ENCODE data around the gene PCSK2. TPM values are rescaled to one million over a fixed set of nuclear protein-coding genes. Genes with fewer than 3 reads are reported as not detected.

PCSK2 gene
- total and polyA plus RNA-seq, 8 donors: 5.4 to 51.0 (median 9.3) TPM

GRCh38 chr20:17465236-17465635 is 238.4 kb downstream of the PCSK2 start:
- no peak overlapping the region for H3K4me3 ChIP-seq
- 82 to 92% methylated on average over 10 of the region's 10 CpGs for WGBS, 2 donors
- H3K27ac ChIP-seq: no peak overlapping the region
- H3K36me3 ChIP-seq: no peaks in the 10 kb centered on the region
- no peak for DNase-seq
- H3K4me1 ChIP-seq: no peaks in the 10 kb centered on the region
- H3K9me3 ChIP-seq: no peaks in the 10 kb centered on the region
- H3K27me3 ChIP-seq: no peaks in the 10 kb centered on the region
- ATAC-seq: no peak
- intact Hi-C loops (cut with DNase I): no loop called here
- no peak for FAIRE-seq
- TF ChIP-seq CTCF (IDR thresholded peaks at IDR 0.05): no peak

GRCh38 chr20:17466641-17467040 is 239.8 kb downstream of the PCSK2 start:
- Histone ChIP-seq H3K36me3 (no peaks in the 10 kb centered on the region), H3K27ac (no peak overlapping the region), H3K27me3 (no peaks in the 10 kb centered on the region), H3K9me3 (no peaks in the 10 kb centered on the region), H3K4me3 (no peak overlapping the region), H3K4me1 (no peaks in the 10 kb centered on the region)
- WGBS, 2 donors: 59 to 77% methylated on average over 7 of the region's 7 CpGs
- DNase-seq: no peak
- no peak for ATAC-seq
- intact Hi-C loops (cut with DNase I): no loop called here
- no peak for FAIRE-seq
- TF ChIP-seq CTCF (IDR thresholded peaks at IDR 0.05): no peak

GRCh38 chr20:17467120-17467655 is 240.3 kb downstream of the PCSK2 start:
- Histone ChIP-seq H3K27me3 (no peaks in the 10 kb centered on the region), H3K9me3 (no peaks in the 10 kb centered on the region), H3K4me1 (no peaks in the 10 kb centered on the region), H3K4me3 (no peak overlapping the region), H3K36me3 (no peaks in the 10 kb centered on the region), H3K27ac (no peak overlapping the region)
- WGBS, 2 donors: 67 to 74% methylated on average over 4 of the region's 4 CpGs
- DNase-seq: no peak
- no peak for TF ChIP-seq CTCF (IDR thresholded peaks at IDR 0.05)
- FAIRE-seq: no peak
- intact Hi-C loops (cut with DNase I): no loop called here
- no peak for ATAC-seq

GRCh38 chr20:17468073-17468840 is 241.4 kb downstream of the PCSK2 start:
- 77 to 86% methylated on average over 21 to 24 of the region's 24 CpGs for WGBS, 2 donors
- no peak for DNase-seq
- no peak for TF ChIP-seq CTCF (IDR thresholded peaks at IDR 0.05)
- no peak for ATAC-seq
- no peak for FAIRE-seq
- intact Hi-C loops (cut with DNase I): no loop called here
- Histone ChIP-seq H3K36me3 (no peaks in the 10 kb centered on the region), H3K4me1 (no peaks in the 10 kb centered on the region), H3K9me3 (no peaks in the 10 kb centered on the region), H3K4me3 (no peak overlapping the region), H3K27ac (no peak overlapping the region), H3K27me3 (no peaks in the 10 kb centered on the region)
